Fibroblast of the aortic adventitia (primary cell): ENCODE measurements around the gene ADGRL1. TPM values are rescaled to one million over a fixed set of nuclear protein-coding genes. Genes with fewer than 3 reads are reported as not detected.

ENCODE experiments used
- DNase-seq: peaks from one replicate; pipeline ENCODE4 v3.0.0-alpha.2; 2010; ENCODE audit warnings: low read depth
- H3K4me3 ChIP-seq: 2 replicates; pipeline ENCODE4 v1.5.1; 2011; ENCODE audit warnings: low read depth, mild to moderate bottlenecking, control low read depth, low read length, moderate library complexity
- CTCF ChIP-seq: IDR thresholded peaks from 2 replicates; pipeline ENCODE4 v1.5.1; 2011; ENCODE audit warnings: mild to moderate bottlenecking, low read length, control low read depth, inconsistent platforms; ENCODE audit not compliant: insufficient read depth
- total RNA-seq: library from RNA; depleted of rRNA; stranded (reverse); fragments of >200 nt; gene quantifications from 2 replicates; pipeline ENCODE4 v1.2.3, GENCODE V29; 2012; ENCODE audit warnings: low replicate concordance

The ADGRL1 gene
- total RNA-seq, 1 donor = 6.0 TPM

DNA sequence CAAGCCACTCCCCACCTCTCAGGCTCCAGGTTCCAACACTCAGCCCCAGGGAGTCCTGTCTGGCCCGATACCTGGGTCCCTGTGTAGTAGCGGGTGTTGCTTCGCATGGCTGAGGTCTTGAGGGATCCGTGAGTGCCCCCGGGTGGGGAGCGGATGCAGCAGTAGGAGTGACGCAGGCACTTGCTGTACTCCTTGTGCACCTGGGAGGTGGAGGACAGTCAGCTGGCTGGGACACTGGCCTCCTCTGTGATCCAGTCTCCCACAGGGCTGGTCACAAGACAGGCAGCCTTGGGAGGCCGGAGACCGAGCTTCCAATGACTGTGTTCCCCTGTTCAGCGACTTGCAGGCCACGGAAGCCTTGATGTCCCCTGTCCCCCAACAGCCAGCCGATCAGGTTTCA is 53.3 kb downstream of the ADGRL1 start:
- TF ChIP-seq CTCF = no peak
- no peak overlapping the region for H3K4me3 ChIP-seq
- no peak for DNase-seq

DNA sequence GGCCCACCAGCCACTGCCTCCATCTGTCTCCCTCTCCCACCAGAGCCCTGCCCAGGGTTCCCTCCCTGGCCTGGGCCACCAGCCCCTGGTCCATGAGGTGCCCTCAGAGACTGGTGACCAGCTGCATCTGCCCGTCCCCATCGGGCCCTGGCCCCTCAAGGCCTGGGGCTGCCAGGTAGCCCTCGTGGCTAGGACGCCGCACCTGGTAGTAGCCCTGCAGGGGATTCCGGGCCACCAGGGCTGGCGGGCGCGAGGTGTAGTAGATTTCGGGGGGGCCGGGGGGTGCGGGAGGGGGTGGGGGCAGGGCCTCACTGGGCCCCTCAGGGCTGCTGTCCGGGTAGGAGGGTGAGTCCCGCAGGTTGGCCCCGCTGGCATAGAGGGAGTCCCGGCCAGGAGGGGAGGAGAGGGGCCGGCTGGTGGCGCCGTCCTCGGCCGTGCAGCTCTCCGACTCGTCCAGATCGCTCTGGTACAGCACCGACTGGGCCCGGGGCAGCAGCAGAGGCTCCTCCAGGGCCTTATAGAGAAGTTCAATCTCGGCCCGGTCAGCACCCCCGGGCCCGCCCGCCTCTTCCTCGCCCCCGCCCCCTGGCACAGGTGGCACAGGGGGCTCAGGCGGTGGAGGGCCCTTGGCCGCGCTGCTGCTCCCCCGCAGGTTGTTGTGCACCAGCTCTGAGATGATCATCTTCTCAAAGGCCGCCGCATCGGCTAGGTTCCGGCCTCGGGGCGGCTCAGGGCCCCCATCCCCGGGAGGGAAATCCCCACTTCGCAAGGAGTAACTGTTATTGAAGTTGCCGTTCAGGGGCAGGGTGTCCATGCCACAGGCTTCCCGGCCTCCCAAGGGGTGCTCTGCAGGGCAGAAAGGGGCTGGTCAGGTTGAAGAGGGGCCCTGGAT is 55.0 kb downstream of the ADGRL1 start:
- H3K4me3 ChIP-seq = no peak overlapping the region
- no peak for DNase-seq
- no peak for TF ChIP-seq CTCF

- DNase-seq = no peak
- no peak for TF ChIP-seq CTCF
- peak overlapping the region; percentile 13 for H3K4me3 ChIP-seq
Observed at GRCh38 chr19:14150041-14150769, 55.8 kb downstream of the ADGRL1 start.

- no peak for TF ChIP-seq CTCF
- DNase-seq = peak; percentile 78
- peak overlapping the region; percentile 44 for H3K4me3 ChIP-seq
Observed at GRCh38 chr19:14149509-14149994, 56.4 kb downstream of the ADGRL1 start.

GRCh38 chr19:14148751-14149410 is 57.1 kb downstream of the ADGRL1 start:
- TF ChIP-seq CTCF = no peak
- DNase-seq = no peak
- peak overlapping the region; percentile 44 for H3K4me3 ChIP-seq

- peak; percentile 74 for DNase-seq
- TF ChIP-seq CTCF = peak; percentile 96
- peak overlapping the region; percentile 17 for H3K4me3 ChIP-seq
Observed at GRCh38 chr19:14147797-14148605, 58.0 kb downstream of the ADGRL1 start.
